ENCODE results near the gene IL4.
A peak's percentile ranks its signal among the peaks of the same experiment; 100 is the strongest.
"Not testable (repeated sequence)": the region's sequence is repeated elsewhere in the genome, so short reads cannot be mapped to it uniquely, and the experiment has no call there.

IL4 gene

GRCh38 chr5:132673939-132674630 lies at the start of gene IL4:
Gene IL4, plus strand, starts transcription at chr5:132673989. Its CDS starts 62 bp downstream, at chr5:132674051.
- H3K4me3 ChIP-seq (ENCODE audit: low read depth, low read length), result no peak within 1 kb of the TSS

GRCh38 chr5:132627470-132627869 lies 46.3 kb upstream of the IL4 start:
- no peak overlapping the region for H3K4me3 ChIP-seq (ENCODE audit: low read depth, low read length)

GRCh38 chr5:132628814-132629213 lies 45.0 kb upstream of the IL4 start:
- H3K4me3 ChIP-seq (ENCODE audit: low read depth, low read length), result no peak overlapping the region

- no peak overlapping the region for H3K4me3 ChIP-seq (ENCODE audit: low read depth, low read length)
Measured at GRCh38 chr5:132629230-132629944, 44.4 kb upstream of the IL4 start.

GRCh38 chr5:132633587-132633986 lies 40.2 kb upstream of the IL4 start:
- not testable (repeated sequence) for H3K4me3 ChIP-seq (ENCODE audit: low read depth, low read length)

GRCh38 chr5:132635873-132636272 lies 37.9 kb upstream of the IL4 start:
- no peak overlapping the region for H3K4me3 ChIP-seq (ENCODE audit: low read depth, low read length)

- H3K4me3 ChIP-seq (ENCODE audit: low read depth, low read length), result no peak overlapping the region
Measured at GRCh38 chr5:132637241-132637640, 36.5 kb upstream of the IL4 start.

GRCh38 chr5:132639706-132640130 lies 34.1 kb upstream of the IL4 start:
- H3K4me3 ChIP-seq (ENCODE audit: low read depth, low read length), result no peak overlapping the region

- no peak overlapping the region for H3K4me3 ChIP-seq (ENCODE audit: low read depth, low read length)
Measured at GRCh38 chr5:132640613-132641012, 33.2 kb upstream of the IL4 start.

GRCh38 chr5:132641241-132641723 lies 32.5 kb upstream of the IL4 start:
- H3K4me3 ChIP-seq (ENCODE audit: low read depth, low read length), result no peak overlapping the region

GRCh38 chr5:132641841-132642240 lies 31.9 kb upstream of the IL4 start:
- no peak overlapping the region for H3K4me3 ChIP-seq (ENCODE audit: low read depth, low read length)

- H3K4me3 ChIP-seq (ENCODE audit: low read depth, low read length), result no peak overlapping the region
Measured at GRCh38 chr5:132644177-132644576, 29.6 kb upstream of the IL4 start.

GRCh38 chr5:132646583-132647266 lies 27.1 kb upstream of the IL4 start:
- no peak overlapping the region for H3K4me3 ChIP-seq (ENCODE audit: low read depth, low read length)

GRCh38 chr5:132647473-132647872 lies 26.3 kb upstream of the IL4 start:
- no peak overlapping the region for H3K4me3 ChIP-seq (ENCODE audit: low read depth, low read length)

GRCh38 chr5:132648355-132648754 lies 25.4 kb upstream of the IL4 start:
- H3K4me3 ChIP-seq (ENCODE audit: low read depth, low read length), result no peak overlapping the region

GRCh38 chr5:132651838-132652469 lies 21.8 kb upstream of the IL4 start:
- H3K4me3 ChIP-seq (ENCODE audit: low read depth, low read length), result no peak overlapping the region

GRCh38 chr5:132653716-132654115 lies 20.1 kb upstream of the IL4 start:
- H3K4me3 ChIP-seq (ENCODE audit: low read depth, low read length), result no peak overlapping the region

- peak overlapping the region; percentile 5 for H3K4me3 ChIP-seq (ENCODE audit: low read depth, low read length)
Measured at GRCh38 chr5:132655821-132656773, 17.7 kb upstream of the IL4 start.

GRCh38 chr5:132656774-132657355 lies 16.9 kb upstream of the IL4 start:
- no peak overlapping the region for H3K4me3 ChIP-seq (ENCODE audit: low read depth, low read length)

All from iPS-11a (cell line).